Suprapubic skin (tissue), 4 donors: ENCODE measurements around the gene EMILIN1.

ENCODE experiments used
- EP300 ChIP-seq: sonication (generic); formaldehyde crosslinking; IDR thresholded peaks from one replicate; pipeline ENCODE4 v1.6.1; 2017; ENCODE audit warnings: antibody characterized with exemption
- POLR2A ChIP-seq, 2 donors: fragments of 450-650 bp; IDR thresholded peaks; one replicate each; pipeline ENCODE4 v1.6.1; 2017; ENCODE audit warnings: antibody characterized with exemption in 2 of 2, mild to moderate bottlenecking in 2 of 2, moderate library complexity in 2 of 2
- POLR2AphosphoS5 ChIP-seq, 3 donors: sonication (generic); formaldehyde crosslinking; IDR thresholded peaks; one replicate each; pipeline ENCODE4 v1.6.1; 2017; ENCODE audit warnings: antibody characterized with exemption in 3 of 3
- TF ChIP-seq, protein P1 (sequence below), 2 donors: fragments of 200-600 bp in 1 of 2; fragments of 450-650 bp in 1 of 2; sonication (generic) in 1 of 2; IDR thresholded peaks; one replicate each; pipeline ENCODE4 v1.5.1; 2016 to 2019; ENCODE audit warnings: antibody characterized with exemption in 2 of 2, mild to moderate bottlenecking in 1 of 2, moderate library complexity in 1 of 2

DNA sequence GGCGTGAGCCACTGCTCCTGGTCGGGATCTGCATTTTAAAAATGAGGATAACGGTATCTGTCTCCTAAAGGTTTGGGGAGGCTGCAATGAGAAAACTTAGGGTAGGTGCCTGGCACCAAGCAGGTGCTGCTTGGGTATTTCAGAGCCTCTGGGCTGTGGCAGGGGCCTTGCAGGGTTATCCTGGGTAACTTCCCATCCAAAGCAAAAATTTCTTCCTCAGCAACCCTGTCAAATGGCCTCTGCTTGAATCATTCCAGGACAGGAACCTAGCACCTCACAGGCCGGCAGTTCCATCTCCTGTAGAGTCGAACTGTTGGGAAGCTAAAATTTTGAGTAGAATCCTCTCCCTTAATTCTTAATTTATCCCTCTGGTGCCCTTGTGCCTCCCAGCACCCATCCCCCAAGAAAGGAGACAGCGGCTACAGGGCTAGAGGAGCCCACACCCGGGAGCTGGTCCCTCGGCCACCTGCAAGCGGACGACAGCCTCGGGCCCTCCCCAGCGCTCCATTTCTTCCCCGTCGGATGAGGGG, 39.6 kb downstream of the EMILIN1 start:
- TF ChIP-seq, protein P1, sequence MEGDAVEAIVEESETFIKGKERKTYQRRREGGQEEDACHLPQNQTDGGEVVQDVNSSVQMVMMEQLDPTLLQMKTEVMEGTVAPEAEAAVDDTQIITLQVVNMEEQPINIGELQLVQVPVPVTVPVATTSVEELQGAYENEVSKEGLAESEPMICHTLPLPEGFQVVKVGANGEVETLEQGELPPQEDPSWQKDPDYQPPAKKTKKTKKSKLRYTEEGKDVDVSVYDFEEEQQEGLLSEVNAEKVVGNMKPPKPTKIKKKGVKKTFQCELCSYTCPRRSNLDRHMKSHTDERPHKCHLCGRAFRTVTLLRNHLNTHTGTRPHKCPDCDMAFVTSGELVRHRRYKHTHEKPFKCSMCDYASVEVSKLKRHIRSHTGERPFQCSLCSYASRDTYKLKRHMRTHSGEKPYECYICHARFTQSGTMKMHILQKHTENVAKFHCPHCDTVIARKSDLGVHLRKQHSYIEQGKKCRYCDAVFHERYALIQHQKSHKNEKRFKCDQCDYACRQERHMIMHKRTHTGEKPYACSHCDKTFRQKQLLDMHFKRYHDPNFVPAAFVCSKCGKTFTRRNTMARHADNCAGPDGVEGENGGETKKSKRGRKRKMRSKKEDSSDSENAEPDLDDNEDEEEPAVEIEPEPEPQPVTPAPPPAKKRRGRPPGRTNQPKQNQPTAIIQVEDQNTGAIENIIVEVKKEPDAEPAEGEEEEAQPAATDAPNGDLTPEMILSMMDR (IDR thresholded peaks at IDR 0.05), result no peak
- TF ChIP-seq POLR2A (IDR thresholded peaks at IDR 0.05) (no peak), EP300 (no peak), POLR2AphosphoS5 (IDR thresholded peaks at IDR 0.05) (no peak)
